Measurements from ENCODE around the gene TTC39C. TPM values are rescaled to one million over a fixed set of nuclear protein-coding genes. Genes with fewer than 3 reads are reported as not detected.
"Not testable (repeated sequence)": the region's sequence is repeated elsewhere in the genome, so short reads cannot be mapped to it uniquely, and the experiment has no call there.

The TTC39C gene
- total RNA-seq, 1 donor from 2014 or later, result 12.8 TPM

DNA sequence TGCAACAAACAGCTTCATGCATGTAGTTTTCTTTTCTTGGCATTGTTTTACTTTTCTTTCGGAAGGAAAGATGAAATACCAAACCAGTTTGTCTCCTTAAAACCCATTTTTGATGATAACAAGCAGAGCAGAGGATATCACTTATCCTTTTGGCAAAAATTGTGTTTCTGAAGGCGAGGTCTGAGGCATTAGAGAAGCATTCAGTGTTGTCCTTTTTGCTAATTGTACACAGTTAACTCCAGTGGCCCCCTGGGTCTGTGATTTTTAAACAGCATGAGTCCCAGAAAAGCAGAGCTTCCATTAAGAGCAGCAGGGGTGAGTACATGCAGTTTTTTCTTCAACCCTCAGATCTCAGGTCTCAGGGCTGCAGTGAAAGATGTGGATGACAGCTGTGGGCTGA is 41.3 kb downstream of the TTC39C start:
- TF ChIP-seq, protein P1, sequence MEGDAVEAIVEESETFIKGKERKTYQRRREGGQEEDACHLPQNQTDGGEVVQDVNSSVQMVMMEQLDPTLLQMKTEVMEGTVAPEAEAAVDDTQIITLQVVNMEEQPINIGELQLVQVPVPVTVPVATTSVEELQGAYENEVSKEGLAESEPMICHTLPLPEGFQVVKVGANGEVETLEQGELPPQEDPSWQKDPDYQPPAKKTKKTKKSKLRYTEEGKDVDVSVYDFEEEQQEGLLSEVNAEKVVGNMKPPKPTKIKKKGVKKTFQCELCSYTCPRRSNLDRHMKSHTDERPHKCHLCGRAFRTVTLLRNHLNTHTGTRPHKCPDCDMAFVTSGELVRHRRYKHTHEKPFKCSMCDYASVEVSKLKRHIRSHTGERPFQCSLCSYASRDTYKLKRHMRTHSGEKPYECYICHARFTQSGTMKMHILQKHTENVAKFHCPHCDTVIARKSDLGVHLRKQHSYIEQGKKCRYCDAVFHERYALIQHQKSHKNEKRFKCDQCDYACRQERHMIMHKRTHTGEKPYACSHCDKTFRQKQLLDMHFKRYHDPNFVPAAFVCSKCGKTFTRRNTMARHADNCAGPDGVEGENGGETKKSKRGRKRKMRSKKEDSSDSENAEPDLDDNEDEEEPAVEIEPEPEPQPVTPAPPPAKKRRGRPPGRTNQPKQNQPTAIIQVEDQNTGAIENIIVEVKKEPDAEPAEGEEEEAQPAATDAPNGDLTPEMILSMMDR (IDR thresholded peaks at IDR 0.05; ENCODE audit: insufficient read depth, low read depth, low read length), result no peak
- no peak for TF ChIP-seq EZH2 (IDR thresholded peaks at IDR 0.05; ENCODE audit: insufficient read depth, low read length)
- H3K27ac Mint-ChIP-seq (ENCODE audit: unreplicated experiment), result no peak overlapping the region

DNA sequence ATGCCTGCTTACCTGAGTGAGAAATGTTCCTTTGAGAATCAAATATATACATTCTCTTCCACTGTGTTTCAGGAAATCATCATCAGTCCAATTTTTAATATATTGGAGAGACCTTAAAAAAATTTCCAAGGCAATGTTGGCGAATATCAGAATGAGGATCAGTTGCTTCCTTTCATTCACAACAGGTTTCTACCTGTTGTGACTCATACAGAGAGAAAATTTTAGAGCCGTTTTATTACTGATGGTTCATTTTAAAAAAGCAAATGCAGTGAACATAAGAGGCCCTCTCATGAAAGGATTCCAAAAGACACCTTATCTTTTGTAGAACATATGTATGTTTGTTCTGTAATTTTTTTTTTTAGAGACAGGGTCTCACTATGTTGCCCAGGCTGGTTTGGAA is 42.0 kb downstream of the TTC39C start:
- Histone ChIP-seq H3K4me3 (ENCODE audit: insufficient read depth, low read depth, low read length) (no peak overlapping the region), H3K79me2 (ENCODE audit: insufficient read depth, low read length) (no peaks in the 10 kb centered on the region), H2AFZ (ENCODE audit: low read depth, low read length) (no peak overlapping the region), H3K4me1 (ENCODE audit: insufficient read depth, low read length) (peaks cover 11% of the 10 kb centered on the region), H3K36me3 (ENCODE audit: insufficient read depth, low read length) (no peaks in the 10 kb centered on the region), H3K27ac (ENCODE audit: low read depth, low read length) (no peak overlapping the region), H3K27me3 (ENCODE audit: insufficient read depth, low read length) (no peaks in the 10 kb centered on the region), H4K20me1 (ENCODE audit: insufficient read depth, low read length) (peaks cover 28% of the 10 kb centered on the region), H3K9me3 (ENCODE audit: insufficient read depth, low read depth, low read length) (no peaks in the 10 kb centered on the region), H3K4me2 (ENCODE audit: low read length) (no peak overlapping the region), H3K9ac (ENCODE audit: low read length) (no peak overlapping the region)
- H3K4me1 Mint-ChIP-seq (ENCODE audit: low read depth, unreplicated experiment), result peaks cover 32% of the 10 kb centered on the region
- TF ChIP-seq, protein P1 (IDR thresholded peaks at IDR 0.05; ENCODE audit: insufficient read depth, low read depth, low read length), result no peak
- no peak for TF ChIP-seq EZH2 (IDR thresholded peaks at IDR 0.05; ENCODE audit: insufficient read depth, low read length)
- H3K36me3 Mint-ChIP-seq (ENCODE audit: low read depth, unreplicated experiment), result no peaks in the 10 kb centered on the region
- no peak for DNase-seq (ENCODE audit: low read depth)
- FAIRE-seq, result no peak
- no peaks in the 10 kb centered on the region for H3K9me3 Mint-ChIP-seq (ENCODE audit: unreplicated experiment)
- no peaks in the 10 kb centered on the region for H3K27me3 Mint-ChIP-seq (ENCODE audit: low read depth, unreplicated experiment)
- H3K27ac Mint-ChIP-seq (ENCODE audit: unreplicated experiment), result no peak overlapping the region
- H3K4me3 Mint-ChIP-seq (ENCODE audit: unreplicated experiment), result no peak overlapping the region

More for the DNA sequence above, 41.3 kb downstream of the TTC39C start:
- peaks cover 34% of the 10 kb centered on the region for H4K20me1 ChIP-seq (ENCODE audit: insufficient read depth, low read length)
- FAIRE-seq (no peak), DNase-seq (ENCODE audit: low read depth) (no peak)
- no peak overlapping the region for H3K9ac ChIP-seq (ENCODE audit: low read length)
- H3K4me2 ChIP-seq (ENCODE audit: low read length), result no peak overlapping the region
- no peak overlapping the region for H3K27ac ChIP-seq (ENCODE audit: low read depth, low read length)
- Mint-ChIP-seq H3K4me3 (ENCODE audit: unreplicated experiment) (no peak overlapping the region), H3K4me1 (ENCODE audit: low read depth, unreplicated experiment) (peaks cover 37% of the 10 kb centered on the region), H3K9me3 (ENCODE audit: unreplicated experiment) (no peaks in the 10 kb centered on the region), H3K36me3 (ENCODE audit: low read depth, unreplicated experiment) (no peaks in the 10 kb centered on the region), H3K27me3 (ENCODE audit: low read depth, unreplicated experiment) (no peaks in the 10 kb centered on the region)
- H3K4me3 ChIP-seq (ENCODE audit: insufficient read depth, low read depth, low read length), result no peak overlapping the region
- no peaks in the 10 kb centered on the region for H3K36me3 ChIP-seq (ENCODE audit: insufficient read depth, low read length)
- no peak overlapping the region for H2AFZ ChIP-seq (ENCODE audit: low read depth, low read length)
- no peaks in the 10 kb centered on the region for H3K9me3 ChIP-seq (ENCODE audit: insufficient read depth, low read depth, low read length)
- peaks cover 18% of the 10 kb centered on the region for H3K4me1 ChIP-seq (ENCODE audit: insufficient read depth, low read length)
- H3K79me2 ChIP-seq (ENCODE audit: insufficient read depth, low read length), result no peaks in the 10 kb centered on the region
- no peaks in the 10 kb centered on the region for H3K27me3 ChIP-seq (ENCODE audit: insufficient read depth, low read length)

DNA sequence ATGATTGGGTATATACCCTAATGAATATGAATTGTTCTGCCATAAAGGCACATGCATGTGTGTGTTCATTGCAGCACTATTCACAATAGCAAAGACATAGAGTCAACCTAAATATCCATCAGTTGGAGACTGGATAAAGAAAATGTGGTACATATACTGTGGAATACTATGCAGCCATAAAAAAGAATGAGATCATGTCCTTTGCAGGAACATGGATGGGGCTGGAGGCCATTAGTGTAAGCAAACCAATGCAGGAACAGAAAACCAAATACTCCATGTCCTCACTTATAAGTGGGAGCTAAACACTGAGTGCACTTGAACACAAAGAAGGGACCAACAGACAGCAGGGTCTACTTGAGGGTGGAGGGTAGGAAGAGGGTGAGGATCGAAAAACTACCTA is 43.2 kb downstream of the TTC39C start:
- peaks cover 8% of the 10 kb centered on the region for H3K4me1 ChIP-seq (ENCODE audit: insufficient read depth, low read length)
- H3K9ac ChIP-seq (ENCODE audit: low read length), result no peak overlapping the region
- no peaks in the 10 kb centered on the region for H3K9me3 Mint-ChIP-seq (ENCODE audit: unreplicated experiment)
- no peak overlapping the region for H3K4me3 Mint-ChIP-seq (ENCODE audit: unreplicated experiment)
- no peak for DNase-seq (ENCODE audit: low read depth)
- H3K4me1 Mint-ChIP-seq (ENCODE audit: low read depth, unreplicated experiment), result peaks cover 22% of the 10 kb centered on the region
- no peaks in the 10 kb centered on the region for H3K36me3 ChIP-seq (ENCODE audit: insufficient read depth, low read length)
- H3K79me2 ChIP-seq (ENCODE audit: insufficient read depth, low read length), result peaks cover 5% of the 10 kb centered on the region
- H2AFZ ChIP-seq (ENCODE audit: low read depth, low read length), result no peak overlapping the region
- H3K4me2 ChIP-seq (ENCODE audit: low read length), result no peak overlapping the region
- H3K27me3 Mint-ChIP-seq (ENCODE audit: low read depth, unreplicated experiment), result no peaks in the 10 kb centered on the region
- TF ChIP-seq, protein P1 (IDR thresholded peaks at IDR 0.05; ENCODE audit: insufficient read depth, low read depth, low read length), result no peak
- no peak for TF ChIP-seq EZH2 (IDR thresholded peaks at IDR 0.05; ENCODE audit: insufficient read depth, low read length)
- peaks cover 34% of the 10 kb centered on the region for H4K20me1 ChIP-seq (ENCODE audit: insufficient read depth, low read length)
- no peak overlapping the region for H3K27ac Mint-ChIP-seq (ENCODE audit: unreplicated experiment)
- H3K4me3 ChIP-seq (ENCODE audit: insufficient read depth, low read depth, low read length), result no peak overlapping the region
- no peaks in the 10 kb centered on the region for H3K9me3 ChIP-seq (ENCODE audit: insufficient read depth, low read depth, low read length)
- H3K27me3 ChIP-seq (ENCODE audit: insufficient read depth, low read length), result no peaks in the 10 kb centered on the region
- no peak overlapping the region for H3K27ac ChIP-seq (ENCODE audit: low read depth, low read length)
- no peaks in the 10 kb centered on the region for H3K36me3 Mint-ChIP-seq (ENCODE audit: low read depth, unreplicated experiment)
- FAIRE-seq, result no peak

GRCh38 chr18:24059385-24059784 is 44.8 kb downstream of the TTC39C start:
- not testable (repeated sequence) for H3K27ac Mint-ChIP-seq (ENCODE audit: unreplicated experiment); H3K27me3 Mint-ChIP-seq (ENCODE audit: low read depth, unreplicated experiment); H3K27me3 ChIP-seq (ENCODE audit: insufficient read depth, low read length); H3K4me1 ChIP-seq (ENCODE audit: insufficient read depth, low read length); H3K9me3 Mint-ChIP-seq (ENCODE audit: unreplicated experiment); H3K4me3 Mint-ChIP-seq (ENCODE audit: unreplicated experiment); H3K9ac ChIP-seq (ENCODE audit: low read length); H3K79me2 ChIP-seq (ENCODE audit: insufficient read depth, low read length); H3K4me3 ChIP-seq (ENCODE audit: insufficient read depth, low read depth, low read length); FAIRE-seq; H3K27ac ChIP-seq (ENCODE audit: low read depth, low read length); H3K4me2 ChIP-seq (ENCODE audit: low read length); H3K9me3 ChIP-seq (ENCODE audit: insufficient read depth, low read depth, low read length); DNase-seq (ENCODE audit: low read depth); H3K36me3 ChIP-seq (ENCODE audit: insufficient read depth, low read length); H2AFZ ChIP-seq (ENCODE audit: low read depth, low read length); H3K36me3 Mint-ChIP-seq (ENCODE audit: low read depth, unreplicated experiment)
- peaks cover 24% of the 10 kb centered on the region for H3K4me1 Mint-ChIP-seq (ENCODE audit: low read depth, unreplicated experiment)
- H4K20me1 ChIP-seq (ENCODE audit: insufficient read depth, low read length), result peaks cover 30% of the 10 kb centered on the region

Data from astrocyte (in vitro differentiated cells and primary cell).